ENCODE measurements around the gene NFATC1.

The NFATC1 gene

GRCh38 chr18:79507076-79507545 lies 111.4 kb downstream of the NFATC1 start:
- no peak overlapping the region for H3K4me3 ChIP-seq (replicated peaks; ENCODE audit: low read depth, low read length)
- no peak for DNase-seq (ENCODE audit: extremely low read depth, low read depth)
- TF ChIP-seq, protein P1, sequence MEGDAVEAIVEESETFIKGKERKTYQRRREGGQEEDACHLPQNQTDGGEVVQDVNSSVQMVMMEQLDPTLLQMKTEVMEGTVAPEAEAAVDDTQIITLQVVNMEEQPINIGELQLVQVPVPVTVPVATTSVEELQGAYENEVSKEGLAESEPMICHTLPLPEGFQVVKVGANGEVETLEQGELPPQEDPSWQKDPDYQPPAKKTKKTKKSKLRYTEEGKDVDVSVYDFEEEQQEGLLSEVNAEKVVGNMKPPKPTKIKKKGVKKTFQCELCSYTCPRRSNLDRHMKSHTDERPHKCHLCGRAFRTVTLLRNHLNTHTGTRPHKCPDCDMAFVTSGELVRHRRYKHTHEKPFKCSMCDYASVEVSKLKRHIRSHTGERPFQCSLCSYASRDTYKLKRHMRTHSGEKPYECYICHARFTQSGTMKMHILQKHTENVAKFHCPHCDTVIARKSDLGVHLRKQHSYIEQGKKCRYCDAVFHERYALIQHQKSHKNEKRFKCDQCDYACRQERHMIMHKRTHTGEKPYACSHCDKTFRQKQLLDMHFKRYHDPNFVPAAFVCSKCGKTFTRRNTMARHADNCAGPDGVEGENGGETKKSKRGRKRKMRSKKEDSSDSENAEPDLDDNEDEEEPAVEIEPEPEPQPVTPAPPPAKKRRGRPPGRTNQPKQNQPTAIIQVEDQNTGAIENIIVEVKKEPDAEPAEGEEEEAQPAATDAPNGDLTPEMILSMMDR (IDR thresholded peaks at IDR 0.05; ENCODE audit: low read depth, low read length, missing control alignments): no peak

- no peak overlapping the region for H3K4me3 ChIP-seq (replicated peaks; ENCODE audit: low read depth, low read length)
- no peak for DNase-seq (ENCODE audit: extremely low read depth, low read depth)
- TF ChIP-seq, protein P1 (IDR thresholded peaks at IDR 0.05; ENCODE audit: low read depth, low read length, missing control alignments): no peak
These were observed 112.1 kb downstream of the NFATC1 start for GRCh38 chr18:79507546-79508480.

DNA sequence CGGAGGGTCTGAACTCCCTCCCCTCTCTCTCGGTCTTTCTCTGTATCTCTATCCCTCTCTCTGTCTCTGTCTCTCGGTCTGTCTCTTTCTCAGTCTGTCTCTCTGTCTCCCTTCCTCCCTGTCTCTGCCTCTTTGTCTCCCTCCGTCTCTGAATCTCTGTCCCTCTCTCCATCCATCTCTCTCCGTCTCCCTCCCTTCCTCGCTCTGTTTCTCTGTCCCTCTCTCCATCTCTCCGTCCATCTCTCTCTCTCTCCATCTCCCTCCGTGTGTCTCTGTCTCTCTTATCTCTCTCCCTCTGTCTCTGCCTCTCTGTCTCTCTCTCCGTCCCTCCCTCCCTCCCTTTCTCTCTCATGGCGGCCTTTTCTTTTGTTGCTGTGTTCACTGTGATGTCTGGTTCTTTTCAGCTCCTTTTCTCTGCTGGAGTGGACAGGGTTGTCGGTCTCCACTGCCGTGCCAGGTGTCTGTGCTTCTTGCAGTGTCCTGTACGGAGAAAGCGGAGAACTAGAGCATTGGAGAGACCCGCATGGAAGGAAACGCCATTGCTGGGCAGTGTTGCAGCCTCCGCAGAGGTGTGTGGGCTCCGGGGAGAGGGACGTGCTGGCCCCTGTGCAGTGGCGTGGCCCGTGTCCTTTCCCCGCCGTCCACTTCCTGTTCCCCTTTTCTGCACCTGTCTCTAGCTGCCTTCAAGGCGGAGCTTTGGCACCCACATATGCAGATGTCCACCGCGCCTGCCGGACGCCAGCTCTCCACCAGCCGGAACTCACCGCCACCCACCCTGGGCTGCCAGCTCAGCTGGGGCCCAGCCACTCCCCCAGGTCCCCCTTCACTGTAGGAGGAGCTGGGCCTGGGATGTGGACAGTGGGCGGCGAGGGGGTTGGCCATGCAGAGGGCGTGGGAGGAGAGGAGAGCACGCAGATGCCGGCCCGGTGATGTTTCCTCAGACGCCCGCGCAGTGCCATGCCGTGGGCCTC lies 113.1 kb downstream of the NFATC1 start:
- TF ChIP-seq, protein P1 (IDR thresholded peaks at IDR 0.05; ENCODE audit: low read depth, low read length, missing control alignments): no peak
- H3K4me3 ChIP-seq (replicated peaks; ENCODE audit: low read depth, low read length): no peak overlapping the region
- DNase-seq (ENCODE audit: extremely low read depth, low read depth): no peak

- no peak overlapping the region for H3K4me3 ChIP-seq (replicated peaks; ENCODE audit: low read depth, low read length)
- DNase-seq (ENCODE audit: extremely low read depth, low read depth): no peak
- TF ChIP-seq, protein P1 (IDR thresholded peaks at IDR 0.05; ENCODE audit: low read depth, low read length, missing control alignments): no peak
These were observed 113.8 kb downstream of the NFATC1 start for GRCh38 chr18:79509536-79509930.

DNA sequence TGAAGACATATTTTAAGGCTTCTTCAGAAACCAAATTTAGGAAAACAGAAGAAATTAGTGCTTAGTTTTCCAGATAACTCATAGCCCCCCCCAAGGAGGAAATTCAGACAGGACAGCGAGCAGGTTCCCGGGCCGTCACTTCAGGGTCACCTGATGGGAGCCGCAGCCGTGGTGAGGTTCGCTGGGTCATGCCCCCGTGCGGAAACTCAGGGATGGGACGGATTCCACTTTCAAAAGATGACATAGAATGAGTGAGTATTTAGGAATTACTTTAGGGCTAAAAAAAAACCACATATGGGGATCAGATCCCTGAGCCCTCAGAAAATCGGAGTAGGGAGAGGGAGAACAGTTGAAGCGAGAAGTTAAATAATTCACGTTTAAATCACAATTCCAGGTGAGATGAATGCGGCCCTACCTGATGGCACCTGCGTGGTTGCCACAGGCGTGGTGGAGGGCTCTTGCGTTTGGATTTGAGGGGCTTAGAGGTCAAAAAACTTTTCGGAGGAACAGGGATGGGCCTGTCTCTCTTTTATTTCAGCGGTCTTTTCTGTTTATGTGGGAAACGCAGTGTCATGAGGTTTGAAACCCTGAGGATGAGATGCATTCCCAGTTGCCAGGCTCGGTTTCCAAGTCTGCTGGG lies 114.4 kb downstream of the NFATC1 start:
- H3K4me3 ChIP-seq (replicated peaks; ENCODE audit: low read depth, low read length): no peak overlapping the region
- TF ChIP-seq, protein P1 (IDR thresholded peaks at IDR 0.05; ENCODE audit: low read depth, low read length, missing control alignments): no peak
- no peak for DNase-seq (ENCODE audit: extremely low read depth, low read depth)

DNA sequence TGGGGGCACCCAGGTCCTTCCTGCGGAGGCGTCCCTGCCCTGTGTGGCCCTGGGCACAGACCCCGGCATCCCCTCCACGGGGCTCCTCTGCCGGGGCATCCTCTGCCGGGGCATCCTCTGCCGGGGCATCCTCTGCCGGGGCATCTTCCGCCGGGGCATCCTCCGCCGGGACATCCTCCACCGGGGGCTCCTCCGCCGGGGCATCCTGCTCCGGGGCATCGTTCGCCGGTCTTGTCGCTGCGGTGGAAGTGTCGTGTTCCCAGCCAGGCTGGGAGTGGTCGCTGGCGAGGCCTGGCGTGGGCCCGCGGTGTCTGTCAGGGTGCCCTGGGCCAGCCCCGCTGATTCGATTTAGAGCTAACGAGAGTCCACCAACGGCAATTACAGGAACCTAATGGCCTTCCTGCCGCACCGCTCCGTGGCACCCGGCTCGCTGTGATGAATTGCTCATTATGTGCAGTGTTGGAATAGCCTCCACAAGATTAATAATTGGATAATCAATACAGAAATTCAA lies 115.1 kb downstream of the NFATC1 start:
- TF ChIP-seq, protein P1 (IDR thresholded peaks at IDR 0.05; ENCODE audit: low read depth, low read length, missing control alignments): no peak
- no peak overlapping the region for H3K4me3 ChIP-seq (replicated peaks; ENCODE audit: low read depth, low read length)
- DNase-seq (ENCODE audit: extremely low read depth, low read depth): no peak

All from HFF-Myc (cell line).